Stimulated activated CD8-positive, alpha-beta memory T cell treated with anti-CD3 and anti-CD28 coated beads, Interleukin-15, amount 100 ng/mL, for 1 hour (primary cell): ENCODE measurements around the gene SPEG.

Experiments
- DNase-seq: peaks from one replicate; pipeline ENCODE4 v3.0.0-alpha.2; 2020; ENCODE audit warnings: low read depth

Gene SPEG

GRCh38 chr2:219462349-219462748 is 27.7 kb downstream of the SPEG start:
- DNase-seq: no peak

DNA sequence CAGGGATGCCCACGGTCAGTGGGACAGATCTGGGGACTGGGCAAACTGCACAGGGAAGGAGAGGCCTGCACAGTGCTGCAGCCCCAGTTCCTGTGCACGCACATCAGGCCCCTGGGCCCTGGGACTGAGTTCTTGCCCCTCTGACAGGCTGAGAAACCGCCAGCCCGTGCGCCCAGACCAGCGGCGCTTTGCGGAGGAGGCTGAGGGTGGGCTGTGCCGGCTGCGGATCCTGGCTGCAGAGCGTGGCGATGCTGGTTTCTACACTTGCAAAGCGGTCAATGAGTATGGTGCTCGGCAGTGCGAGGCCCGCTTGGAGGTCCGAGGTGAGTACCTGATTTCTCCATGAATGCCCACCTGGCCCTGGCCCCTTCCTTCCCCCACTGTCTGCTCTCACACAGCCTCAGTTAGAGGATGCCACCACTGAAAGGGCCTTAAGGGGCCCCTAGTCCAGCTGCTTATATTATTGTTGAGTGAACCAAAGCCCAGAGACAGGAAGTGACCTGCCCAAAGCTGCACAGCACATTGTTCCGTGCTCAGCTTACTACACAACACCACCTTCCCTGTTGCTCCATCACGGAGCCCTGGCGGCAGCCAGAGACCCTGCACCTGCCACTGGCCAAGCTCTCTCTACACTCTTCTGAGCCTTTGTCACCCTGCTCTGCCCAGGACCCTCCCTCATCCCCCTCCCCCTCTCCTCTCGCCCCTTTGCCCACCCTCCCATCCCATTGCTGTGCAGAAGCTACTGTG is 29.8 kb downstream of the SPEG start:
- DNase-seq: no peak

DNA sequence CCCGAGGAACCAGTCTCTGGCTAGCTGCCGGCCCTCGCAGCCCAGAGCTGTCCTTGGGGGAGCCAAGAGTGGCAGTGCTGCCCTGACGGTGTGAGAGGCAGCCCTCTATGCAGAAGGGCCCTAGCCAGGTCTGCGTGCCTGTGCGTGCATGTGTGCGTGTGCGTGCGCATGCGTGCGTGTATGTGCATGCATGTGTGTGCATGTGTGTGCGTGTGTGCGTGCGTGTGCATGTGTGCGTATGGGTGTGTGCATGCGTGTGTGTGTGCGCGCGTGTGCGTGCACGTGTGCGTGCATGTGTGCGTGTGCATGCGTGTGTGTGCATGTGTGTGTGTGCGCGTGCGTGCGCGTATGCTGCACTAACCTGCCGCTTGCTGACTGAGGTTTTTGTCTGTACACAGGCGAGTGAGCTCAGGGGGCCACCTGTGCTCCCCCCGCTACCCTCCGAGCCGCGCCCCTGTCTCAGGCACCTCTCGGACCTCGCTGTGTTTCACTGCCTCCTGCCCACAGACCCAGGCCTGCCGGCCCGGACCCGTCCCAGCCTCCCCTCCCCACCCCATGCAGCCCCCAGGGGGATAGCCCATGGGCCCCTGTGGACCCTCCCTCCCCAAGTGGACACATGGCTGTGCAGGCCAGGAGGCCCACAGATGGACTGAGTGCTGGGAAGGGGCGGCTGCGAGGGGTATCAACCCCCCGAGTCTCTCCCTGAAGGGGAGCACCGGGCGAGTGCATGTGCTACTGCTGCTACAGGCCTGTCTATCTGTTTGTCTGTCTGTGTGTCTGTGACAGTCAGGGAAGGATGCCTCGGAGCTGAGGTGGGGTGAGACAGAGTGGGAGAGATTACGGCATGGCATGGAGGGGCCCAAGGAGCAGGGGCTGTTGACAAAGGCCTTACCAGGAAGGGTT is 31.3 kb downstream of the SPEG start:
- no peak for DNase-seq

DNA sequence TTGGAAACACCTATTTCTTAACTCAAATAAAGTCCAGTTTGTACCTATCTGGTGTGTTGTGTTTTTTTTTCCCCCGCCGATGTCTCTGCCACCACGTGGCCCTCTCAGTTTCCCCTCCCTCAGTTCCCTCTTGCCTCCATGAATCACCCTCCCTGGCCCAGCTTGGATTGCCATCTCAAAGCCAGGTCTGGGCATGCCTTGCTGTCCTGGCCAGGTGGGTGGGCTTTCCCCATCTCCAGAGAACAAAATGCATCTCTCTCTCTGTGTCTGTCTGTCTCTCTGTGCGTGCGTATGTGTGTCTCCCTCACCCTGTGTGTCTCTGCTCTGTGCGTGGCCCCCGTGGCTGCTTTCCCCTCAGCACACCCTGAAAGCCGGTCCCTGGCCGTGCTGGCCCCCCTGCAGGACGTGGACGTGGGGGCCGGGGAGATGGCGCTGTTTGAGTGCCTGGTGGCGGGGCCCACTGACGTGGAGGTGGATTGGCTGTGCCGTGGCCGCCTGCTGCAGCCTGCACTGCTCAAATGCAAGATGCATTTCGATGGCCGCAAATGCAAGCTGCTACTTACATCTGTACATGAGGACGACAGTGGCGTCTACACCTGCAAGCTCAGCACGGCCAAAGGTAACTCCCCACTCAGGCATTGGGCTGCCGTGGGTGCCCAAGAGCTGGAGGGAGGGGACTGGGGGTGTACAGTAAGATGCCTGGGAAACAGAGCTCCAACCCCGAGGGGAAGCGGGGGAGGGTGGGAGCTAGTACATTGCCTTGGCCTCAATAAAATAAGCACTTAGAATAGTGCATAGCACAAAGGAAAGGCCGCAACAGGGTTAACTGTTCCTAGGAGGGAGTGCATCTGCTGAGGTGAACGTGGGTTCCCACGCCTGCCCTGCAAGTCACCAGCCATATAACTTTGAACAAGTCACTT is 32.4 kb downstream of the SPEG start:
- DNase-seq: no peak

- DNase-seq: no peak
Measured at GRCh38 chr2:219467736-219468075, 33.1 kb downstream of the SPEG start.

DNA sequence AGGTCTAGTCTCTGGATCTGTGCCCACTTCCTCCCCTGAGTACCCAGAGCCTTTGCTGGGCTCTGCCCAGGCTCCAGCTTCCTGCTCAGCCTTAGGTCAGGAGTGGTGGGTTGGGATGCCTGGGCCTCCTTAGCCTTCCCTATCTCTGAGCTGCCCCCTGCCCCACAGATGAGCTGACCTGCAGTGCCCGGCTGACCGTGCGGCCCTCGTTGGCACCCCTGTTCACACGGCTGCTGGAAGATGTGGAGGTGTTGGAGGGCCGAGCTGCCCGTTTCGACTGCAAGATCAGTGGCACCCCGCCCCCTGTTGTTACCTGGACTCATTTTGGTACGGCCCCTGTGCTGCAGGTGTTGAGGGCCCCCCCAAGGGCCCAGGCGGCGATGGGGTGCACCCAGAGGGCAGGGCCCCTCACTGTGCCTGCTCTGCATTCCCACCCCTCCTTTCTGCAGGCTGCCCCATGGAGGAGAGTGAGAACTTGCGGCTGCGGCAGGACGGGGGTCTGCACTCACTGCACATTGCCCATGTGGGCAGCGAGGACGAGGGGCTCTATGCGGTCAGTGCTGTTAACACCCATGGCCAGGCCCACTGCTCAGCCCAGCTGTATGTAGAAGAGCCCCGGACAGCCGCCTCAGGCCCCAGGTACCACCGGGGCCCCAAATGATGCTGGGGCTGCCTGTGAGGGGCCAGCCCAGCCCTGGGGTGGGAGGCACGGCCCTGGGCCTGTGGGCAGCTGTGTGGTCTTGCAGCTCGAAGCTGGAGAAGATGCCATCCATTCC is 34.0 kb downstream of the SPEG start:
- no peak for DNase-seq

DNA sequence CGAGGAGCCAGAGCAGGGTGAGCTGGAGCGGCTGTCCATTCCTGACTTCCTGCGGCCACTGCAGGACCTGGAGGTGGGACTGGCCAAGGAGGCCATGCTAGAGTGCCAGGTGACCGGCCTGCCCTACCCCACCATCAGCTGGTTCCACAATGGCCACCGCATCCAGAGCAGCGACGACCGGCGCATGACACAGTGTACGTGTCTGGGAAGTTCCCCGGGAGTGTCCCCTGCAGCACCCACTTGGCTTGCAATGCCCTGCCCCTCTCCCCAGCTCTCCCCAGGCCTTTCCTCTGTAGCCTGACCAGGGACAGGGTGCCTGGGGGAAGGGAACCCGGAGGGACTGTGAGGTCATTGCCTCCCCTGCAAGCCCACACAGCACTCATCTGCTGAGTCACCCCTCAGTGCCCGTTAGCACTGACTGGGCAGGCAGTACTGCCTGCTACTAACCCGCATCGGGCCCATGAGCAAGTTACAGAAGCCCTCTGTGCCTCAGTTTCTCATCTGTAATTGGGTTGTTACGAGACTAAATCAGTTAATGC is 34.6 kb downstream of the SPEG start:
- no peak for DNase-seq

DNA sequence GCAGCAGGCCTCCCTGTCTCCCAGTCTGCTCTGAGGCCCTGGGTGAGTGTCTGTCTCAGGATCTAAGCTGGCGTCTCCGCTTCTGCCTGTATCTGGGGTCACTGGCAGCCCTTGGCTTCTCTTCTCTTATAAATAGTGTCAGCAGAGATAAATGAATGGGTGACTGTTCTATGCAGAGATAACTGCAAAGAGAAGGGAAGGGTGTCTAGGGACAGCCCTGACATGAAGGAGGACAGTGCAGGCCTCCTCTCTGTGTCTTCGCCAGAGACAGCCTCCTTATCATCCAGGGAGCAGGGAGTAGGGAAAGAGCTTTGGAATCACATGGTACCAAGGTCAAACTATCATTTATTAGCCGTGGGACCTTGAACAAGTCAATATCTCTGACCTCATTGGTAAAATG is 35.8 kb downstream of the SPEG start:
- DNase-seq: no peak

DNA sequence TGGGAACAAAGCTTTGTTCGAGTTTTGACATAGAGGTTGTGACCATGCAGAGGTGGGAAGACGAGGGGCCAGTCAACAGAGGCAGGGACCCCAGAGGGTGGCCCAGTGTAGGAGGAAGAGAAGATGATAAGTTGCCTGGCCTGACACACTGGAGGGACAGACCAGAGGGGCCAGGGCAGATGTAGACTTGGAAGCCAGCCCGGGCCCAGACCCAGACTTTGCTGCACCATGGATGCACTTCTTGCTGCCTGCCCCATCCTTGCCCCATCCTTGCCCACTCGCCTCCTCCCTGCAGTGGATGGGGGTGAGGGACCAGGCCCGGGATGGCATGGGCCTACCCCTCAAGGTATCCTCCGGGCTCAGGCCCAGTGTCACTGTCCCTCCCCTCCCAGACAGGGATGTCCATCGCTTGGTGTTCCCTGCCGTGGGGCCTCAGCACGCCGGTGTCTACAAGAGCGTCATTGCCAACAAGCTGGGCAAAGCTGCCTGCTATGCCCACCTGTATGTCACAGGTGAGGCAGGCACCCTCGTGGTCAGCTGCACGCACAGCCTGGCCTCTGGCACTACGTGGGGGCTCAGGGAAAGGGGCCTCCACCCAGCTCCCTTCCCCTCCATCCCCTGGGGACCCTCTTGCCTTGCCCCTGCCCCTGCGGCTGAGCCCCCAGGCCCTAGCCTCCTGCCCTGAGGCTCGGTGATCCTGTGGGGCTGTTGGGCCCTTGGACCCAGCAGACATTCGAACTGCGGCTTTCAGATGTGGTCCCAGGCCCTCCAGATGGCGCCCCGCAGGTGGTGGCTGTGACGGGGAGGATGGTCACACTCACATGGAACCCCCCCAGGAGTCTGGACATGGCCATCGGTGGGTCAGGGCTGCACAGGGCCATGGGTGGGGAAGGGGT is 37.1 kb downstream of the SPEG start:
- no peak for DNase-seq

DNA sequence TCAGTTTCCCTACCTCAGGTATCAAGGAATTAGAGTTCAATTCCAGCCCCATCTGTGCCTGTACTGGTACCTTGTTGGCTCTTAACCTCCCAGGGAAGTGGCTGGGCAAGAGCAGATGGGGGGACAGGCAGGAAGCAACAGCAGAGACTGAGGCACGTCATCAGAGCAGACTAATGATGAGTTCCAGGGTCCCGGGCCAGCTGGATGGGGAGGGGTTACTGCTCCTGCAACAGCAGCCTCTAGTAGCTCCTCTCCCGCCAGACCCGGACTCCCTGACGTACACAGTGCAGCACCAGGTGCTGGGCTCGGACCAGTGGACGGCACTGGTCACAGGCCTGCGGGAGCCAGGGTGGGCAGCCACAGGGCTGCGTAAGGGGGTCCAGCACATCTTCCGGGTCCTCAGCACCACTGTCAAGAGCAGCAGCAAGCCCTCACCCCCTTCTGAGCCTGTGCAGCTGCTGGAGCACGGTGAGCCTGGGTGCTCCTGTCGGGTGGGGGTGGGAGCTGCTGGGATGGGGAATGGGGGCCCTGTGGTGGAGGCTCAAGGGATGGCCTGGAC is 38.1 kb downstream of the SPEG start:
- DNase-seq: no peak

GRCh38 chr2:219473511-219473910 is 38.9 kb downstream of the SPEG start:
- DNase-seq: no peak

DNA sequence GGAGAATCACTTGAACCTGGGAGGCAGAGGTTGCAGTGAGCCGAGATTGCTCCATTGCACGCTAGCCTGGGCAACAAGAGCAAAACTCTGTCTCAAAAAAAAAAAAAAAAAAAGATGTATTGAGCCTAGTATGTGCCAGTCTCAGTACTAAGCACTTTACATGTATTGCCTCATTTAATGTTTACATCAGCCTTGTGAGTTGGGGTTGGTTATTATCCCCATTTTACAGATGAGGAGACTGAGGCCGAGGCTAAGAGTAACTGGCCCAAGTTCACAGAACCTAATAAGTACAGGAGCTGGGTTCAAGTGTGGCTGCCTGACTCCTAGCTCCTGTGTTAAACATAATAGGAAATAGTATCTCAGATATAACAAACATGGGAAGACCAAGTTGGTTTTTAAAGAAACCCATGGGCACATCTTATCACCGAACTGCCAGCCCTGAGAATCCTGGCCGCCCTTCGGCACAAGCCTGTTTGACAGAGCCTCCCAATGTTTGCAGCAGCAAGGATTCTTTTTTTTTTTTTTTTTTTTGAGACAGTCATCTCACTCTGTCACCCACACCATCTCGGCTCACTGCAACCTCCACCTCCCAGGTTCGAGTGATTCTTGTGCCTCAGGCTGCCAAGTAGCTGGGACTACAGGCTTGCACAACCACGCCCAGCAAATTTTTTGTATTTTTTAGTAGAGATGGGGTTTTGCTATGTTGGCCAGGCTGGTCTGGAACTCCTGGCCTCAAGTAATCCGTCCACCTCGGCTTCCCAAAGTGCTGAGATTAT is 39.8 kb downstream of the SPEG start:
- DNase-seq: no peak

DNA sequence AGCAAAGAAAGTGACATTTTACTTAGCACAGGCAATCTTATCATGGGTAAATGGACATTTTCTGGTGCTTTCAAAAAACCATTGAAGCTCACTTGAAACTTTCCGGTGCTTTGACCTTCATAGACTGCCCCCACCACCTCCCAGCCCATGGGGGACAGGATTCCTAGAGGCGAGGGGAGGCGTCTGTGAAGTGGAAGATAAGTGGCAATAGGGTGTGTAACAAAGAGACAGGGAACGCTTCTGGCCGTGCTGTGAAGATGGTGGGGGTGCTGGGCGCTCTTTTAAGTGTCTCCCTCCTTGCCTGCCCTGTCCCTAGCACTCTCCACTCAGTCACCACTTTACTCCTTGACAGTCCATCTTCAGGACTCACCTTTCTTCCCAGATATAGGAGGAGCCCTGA is 40.6 kb downstream of the SPEG start:
- DNase-seq: no peak

GRCh38 chr2:219475697-219476651 is 41.3 kb downstream of the SPEG start:
- DNase-seq: peak; percentile 27

- no peak for DNase-seq
Measured at GRCh38 chr2:219476652-219477151, 42.1 kb downstream of the SPEG start.

- DNase-seq: no peak
Measured at GRCh38 chr2:219477179-219477578, 42.5 kb downstream of the SPEG start.

DNA sequence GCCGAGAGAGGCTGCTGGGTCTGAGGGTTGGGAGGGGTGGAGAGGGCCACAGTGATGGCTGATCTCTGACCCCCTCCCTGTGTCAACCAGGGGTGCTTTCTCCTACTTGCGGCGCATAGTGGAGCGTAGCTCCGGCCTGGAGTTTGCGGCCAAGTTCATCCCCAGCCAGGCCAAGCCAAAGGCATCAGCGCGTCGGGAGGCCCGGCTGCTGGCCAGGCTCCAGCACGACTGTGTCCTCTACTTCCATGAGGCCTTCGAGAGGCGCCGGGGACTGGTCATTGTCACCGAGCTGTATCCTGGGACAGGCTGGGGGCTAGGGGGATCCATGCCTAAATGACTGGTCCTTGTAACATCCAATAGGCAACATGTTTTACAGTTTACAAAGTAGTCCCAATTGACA is 43.2 kb downstream of the SPEG start:
- no peak for DNase-seq

GRCh38 chr2:219478916-219479315 is 44.3 kb downstream of the SPEG start:
- no peak for DNase-seq
